Fibroblast of skin of left biceps (primary cell): ENCODE measurements around the gene QPRT.
"Not testable (repeated sequence)": the region's sequence is repeated elsewhere in the genome, so short reads cannot be mapped to it uniquely, and the experiment has no call there.

Experiments used
- DNase-seq, 2 experiments: peaks; one replicate each; pipeline ENCODE4 v3.0.0-alpha.2; 2013; ENCODE audit warnings: low read depth in 2 of 2

QPRT gene

DNA sequence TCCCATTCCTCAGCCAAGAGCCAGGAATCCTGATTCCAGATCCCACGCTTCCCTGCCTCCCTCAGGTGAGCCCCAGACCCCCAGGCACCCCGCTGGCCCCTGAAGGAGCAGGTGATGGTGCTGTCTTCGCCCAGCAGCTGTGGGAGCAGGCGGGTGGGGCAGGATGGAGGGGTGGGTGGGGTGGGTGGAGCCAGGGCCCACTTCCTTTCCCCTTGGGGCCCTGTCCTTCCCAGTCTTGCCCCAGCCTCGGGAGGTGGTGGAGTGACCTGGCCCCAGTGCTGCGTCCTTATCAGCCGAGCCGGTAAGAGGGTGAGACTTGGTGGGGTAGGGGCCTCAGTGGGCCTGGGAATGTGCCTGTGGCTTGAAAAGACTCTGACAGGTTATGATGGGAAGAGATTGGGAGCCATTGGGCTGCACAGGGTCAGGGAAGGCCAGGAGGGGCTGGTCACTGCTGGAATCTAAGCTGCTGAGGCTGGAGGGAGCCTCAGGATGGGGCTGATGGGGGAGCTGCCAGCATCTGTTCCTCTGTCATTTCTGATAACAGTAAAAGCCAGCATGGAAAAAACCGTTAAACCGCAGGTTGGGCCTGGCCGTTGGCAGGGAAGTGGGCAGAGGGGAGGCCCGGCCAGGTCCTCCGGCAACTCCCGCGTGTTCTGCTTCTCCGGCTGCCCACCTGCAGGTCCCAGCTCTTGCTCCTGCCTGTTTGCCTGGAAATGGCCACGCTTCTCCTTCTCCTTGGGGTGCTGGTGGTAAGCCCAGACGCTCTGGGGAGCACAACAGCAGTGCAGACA, 15.8 kb upstream of the QPRT start, which contains the start of gene SPN:
Gene SPN, plus strand, starts transcription at position 232 of the 791 bp plus-strand sequence. Its CDS starts 482 bp downstream, at position 714.
- DNase-seq: no peak

DNA sequence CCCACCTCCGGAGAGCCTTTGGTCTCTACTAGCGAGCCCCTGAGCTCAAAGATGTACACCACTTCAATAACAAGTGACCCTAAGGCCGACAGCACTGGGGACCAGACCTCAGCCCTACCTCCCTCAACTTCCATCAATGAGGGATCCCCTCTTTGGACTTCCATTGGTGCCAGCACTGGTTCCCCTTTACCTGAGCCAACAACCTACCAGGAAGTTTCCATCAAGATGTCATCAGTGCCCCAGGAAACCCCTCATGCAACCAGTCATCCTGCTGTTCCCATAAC, 15.2 kb upstream of the QPRT start:
- DNase-seq: no peak

GRCh38 chr16:29664091-29664921, 14.7 kb upstream of the QPRT start:
- no peak for DNase-seq

GRCh38 chr16:29665294-29666077, 13.5 kb upstream of the QPRT start:
- no peak for DNase-seq

DNA sequence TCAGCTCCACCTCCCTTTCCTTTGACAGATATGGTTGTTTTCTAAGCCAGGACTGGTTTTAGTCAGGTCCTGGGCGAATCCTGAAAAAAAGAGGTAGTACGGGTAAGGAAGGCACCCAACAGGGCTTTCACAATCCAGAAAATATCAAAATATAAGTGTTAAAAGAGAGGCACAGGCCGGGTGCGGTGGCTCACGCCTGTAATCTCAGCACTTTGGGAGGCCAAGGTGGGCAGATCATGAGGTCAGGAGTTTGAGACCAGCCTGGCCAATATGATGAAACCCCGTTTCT, 11.7 kb upstream of the QPRT start:
- not testable (repeated sequence) for DNase-seq

DNA sequence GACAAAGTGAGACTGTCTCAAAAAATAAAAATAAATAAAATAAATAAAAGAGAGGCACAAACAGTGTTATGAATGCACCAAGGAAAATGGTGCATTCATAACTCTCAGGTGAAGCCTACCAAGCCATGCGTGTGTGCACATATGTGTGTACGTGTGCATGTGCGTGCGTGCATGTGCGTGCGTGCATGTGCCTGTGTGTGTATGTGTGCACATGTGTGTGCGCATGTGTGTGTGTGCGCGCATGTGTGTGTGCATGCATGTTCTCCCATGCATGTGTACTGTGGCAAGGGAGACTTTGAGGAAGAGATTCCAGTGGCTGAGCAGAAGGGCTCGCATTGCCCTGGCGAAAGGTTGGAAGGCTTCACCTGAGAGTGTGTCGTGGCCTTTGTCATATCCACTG, 11.2 kb upstream of the QPRT start:
- DNase-seq: no peak

- DNase-seq: no peak
Measured at GRCh38 chr16:29668267-29668666, 10.7 kb upstream of the QPRT start.

DNA sequence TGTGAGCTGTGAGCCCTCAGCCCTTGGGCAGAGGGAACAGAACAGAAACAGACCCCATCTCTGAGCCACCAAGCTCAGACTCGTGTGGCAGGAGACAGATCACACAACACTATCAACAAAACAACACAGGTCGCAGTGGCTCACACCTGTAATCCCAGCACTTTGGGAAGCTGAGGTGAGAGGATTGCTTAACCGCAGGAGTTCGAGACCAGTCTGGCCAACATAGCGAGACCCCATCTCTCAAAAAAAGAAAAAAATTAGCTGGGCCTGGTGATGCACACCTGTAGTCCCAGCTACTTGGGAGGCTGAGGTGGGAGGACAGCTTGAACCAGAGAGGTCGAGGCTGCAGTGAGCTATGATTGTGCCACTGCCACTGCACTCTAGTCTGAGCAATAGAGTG, 5.5 kb upstream of the QPRT start:
- DNase-seq: no peak

DNA sequence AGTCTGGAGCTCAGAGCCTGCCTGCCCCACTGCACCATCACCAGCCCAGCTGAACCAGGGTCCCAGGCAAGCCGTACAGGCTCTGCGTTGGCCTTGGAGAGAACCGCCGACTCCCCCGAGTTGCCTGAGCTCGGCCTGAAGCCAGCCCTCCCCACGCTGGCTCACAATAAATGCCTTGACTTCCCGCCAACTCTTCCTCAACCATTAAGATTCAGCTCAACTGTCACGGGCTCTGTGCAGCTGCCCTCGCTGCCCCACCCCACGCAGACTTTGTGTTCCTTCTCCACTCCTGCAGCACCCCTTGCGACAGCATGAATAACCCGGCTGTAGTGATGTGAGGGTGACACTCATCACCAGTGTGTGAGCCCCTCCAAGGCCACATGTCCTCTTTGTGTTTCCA, 4.8 kb upstream of the QPRT start:
- no peak for DNase-seq

- no peak for DNase-seq
Measured at GRCh38 chr16:29675811-29676643, 3.0 kb upstream of the QPRT start.

GRCh38 chr16:29676989-29677785, 1.8 kb upstream of the QPRT start:
- DNase-seq: no peak

DNA sequence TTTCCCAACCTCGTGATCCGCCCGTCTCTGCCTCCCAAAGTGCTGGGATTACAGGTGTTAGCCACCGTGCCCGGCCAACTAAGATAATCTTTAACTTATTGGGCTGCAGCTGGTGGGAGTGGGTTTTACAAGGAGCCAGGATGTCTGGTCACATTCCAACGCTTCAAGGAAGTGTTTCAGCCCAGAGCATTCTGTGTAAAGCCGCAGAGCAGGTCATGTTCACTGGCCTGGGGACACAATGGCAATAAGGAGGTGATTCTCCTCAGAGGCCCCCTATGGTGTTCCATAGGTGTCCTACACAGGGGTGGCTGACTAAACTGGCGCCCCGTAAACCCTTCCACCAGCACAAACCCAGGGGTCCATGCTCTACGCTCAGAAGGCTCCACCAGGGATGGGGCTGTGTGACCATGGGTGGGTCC, 1.2 kb downstream of the QPRT start:
- no peak for DNase-seq

DNA sequence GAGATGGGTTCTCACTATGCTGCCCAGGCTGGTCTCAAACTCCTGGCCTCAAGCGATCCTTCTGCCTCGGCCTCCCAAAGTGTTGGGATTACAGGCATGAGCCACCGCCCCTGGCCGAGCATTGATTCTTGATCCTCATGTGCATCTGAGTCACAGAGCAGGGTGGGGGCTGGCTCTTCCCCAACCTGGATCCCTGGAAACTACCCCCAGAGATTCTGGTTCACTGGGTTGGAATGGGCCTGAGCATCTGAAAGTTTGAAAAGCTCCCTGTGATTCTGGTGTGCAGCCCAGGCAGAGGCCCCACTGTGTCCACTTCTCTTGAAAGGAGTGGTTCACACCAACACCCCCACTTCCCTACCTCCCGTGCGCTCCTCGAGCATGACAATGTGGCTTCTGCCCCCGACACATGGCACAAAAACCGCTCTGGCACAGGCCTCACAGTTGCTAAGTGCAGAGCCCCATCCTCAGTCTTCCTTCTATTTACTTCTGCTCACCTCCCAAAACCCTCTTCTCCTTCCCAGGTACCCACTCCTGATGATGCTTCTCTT, 4.6 kb downstream of the QPRT start:
- DNase-seq: no peak

DNA sequence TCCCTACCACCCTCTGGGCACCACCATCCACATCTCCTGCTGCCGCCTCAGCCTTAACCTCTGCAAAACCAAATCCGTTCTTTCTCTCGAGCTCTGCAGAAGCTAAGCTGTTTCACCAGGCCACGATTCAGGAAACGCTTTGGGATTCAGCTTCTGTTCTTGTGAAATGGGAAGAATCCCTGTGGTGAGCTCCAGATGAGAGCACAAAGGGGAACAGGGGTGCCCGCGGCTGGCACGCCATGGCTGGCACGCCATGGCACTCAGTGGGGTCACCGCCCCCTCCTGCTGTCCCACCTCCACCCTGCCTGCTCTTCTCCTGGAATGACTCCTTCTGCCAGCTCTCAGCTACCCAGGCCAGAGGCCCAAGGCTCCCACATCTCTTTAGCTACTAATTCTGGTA, 5.7 kb downstream of the QPRT start:
- no peak for DNase-seq

GRCh38 chr16:29686740-29687332, 7.9 kb downstream of the QPRT start:
- DNase-seq: no peak

DNA sequence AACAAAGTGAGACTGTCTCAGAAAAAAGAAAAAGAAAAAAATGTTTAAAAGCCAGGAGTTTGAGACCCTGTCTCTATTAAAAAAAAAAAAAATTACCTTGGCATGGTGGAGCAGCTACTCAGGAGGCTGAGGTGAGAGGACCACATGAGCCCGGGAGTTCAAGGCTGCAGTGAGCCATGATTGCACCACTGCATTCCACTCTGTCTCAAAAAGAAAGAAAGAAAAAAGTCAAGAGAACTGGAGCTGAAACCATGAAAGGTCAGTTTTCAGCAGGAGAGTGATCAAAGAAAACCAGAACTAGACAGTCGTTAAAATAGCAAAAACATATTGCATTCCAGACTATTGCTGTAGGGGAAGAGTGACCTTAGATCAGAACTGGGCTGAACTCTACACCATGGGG, 8.8 kb downstream of the QPRT start:
- DNase-seq: no peak

DNA sequence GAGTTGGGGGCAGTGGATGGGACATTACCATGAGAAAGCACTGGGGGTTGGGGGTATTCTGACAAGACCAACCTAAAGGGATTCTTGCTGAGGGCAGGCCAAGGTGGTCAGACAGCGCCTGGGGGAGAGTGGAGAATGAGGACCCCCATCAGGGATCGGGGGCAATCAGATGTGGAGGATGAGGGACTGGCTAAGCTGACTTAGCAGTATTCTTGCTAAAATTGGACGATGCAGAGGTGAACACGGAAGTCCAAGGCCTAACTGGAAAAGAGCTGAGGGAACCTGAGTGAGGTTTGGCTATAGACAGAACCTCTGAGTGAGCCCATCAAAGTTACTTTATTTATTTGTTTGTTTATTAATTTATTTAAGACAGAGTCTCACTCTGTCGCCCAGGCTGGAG, 9.2 kb downstream of the QPRT start:
- DNase-seq: no peak

DNA sequence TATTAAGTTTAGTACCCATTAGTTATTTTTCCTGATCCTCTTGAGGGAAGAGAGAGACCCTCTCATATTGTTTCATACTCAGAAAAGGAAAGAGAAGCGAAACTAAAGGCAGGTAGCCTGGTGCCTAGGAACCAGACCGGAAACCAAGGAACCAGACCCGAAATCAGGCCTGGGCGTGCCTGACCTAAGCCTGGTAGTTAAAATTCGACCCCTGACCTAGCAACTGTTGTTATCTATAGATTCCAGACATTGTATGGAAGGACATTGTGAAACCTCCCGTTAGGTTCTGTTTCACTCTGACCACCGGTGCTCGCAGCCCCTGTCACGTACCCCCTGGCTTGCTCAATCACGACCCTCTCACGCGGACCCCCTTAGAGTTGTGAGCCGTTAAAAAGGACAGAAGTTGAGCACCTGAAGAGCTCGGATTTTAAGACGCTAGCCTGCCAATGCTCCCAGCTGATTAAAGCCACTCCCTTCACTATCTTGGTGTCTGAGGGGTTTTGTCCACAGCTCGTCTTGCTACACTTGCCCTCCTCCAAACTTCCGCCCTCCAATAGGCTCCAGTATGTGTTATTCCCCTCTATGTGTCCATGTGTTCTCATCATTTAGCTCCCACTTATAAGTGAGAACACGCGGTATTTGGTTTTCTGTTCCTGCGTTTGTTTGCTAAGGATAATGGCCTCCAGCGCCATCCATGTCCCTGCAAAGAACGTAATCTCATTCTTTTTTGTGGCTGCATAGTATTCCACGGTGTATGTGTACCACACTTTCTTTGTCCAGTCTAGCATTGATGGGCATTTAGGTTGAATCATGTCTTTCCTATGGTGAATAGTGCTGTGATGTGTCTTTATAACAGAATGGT, 10.7 kb downstream of the QPRT start:
- DNase-seq: not testable (repeated sequence)

DNA sequence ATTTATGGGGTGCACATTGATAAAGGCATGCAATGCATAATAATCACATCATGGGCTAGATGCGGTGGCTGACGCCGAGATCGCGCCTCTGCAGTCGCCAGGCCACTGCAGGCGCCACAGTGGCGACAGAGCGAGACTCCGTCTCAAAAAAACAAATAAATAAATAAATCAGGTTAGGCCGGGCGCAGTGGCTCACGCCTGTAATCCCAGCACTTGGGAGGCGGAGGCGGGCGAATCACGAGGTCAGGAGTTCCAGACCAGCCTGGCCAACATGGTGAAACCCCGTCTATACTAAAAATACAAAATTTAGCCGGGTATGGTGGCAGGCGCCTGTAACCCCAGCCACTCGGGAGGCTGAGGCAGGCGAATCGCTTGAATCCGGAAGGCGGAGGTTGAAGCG, 13.6 kb downstream of the QPRT start:
- not testable (repeated sequence) for DNase-seq
